NT2/D1 (cell line): ENCODE data around the gene KRT31.

Experiments used
- SUZ12 ChIP-seq: IDR thresholded peaks from 2 replicates; pipeline ENCODE4 v1.6.1; 2011; ENCODE audit not compliant: insufficient read length, insufficient read depth; ENCODE audit errors: extremely low read depth
- YY1 ChIP-seq: IDR thresholded peaks from 2 replicates; pipeline ENCODE4 v1.6.1; 2011; ENCODE audit not compliant: insufficient read length, insufficient read depth
- ZNF274 ChIP-seq: IDR thresholded peaks from 2 replicates; pipeline ENCODE4 v1.6.1; 2011; ENCODE audit warnings: mild to moderate bottlenecking, low read depth, low read length

- TF ChIP-seq SUZ12 (no peak), YY1 (no peak), ZNF274 (no peak)
These were observed 5.9 kb downstream of the KRT31 start for GRCh38 chr17:41391535-41391934.
